ENCODE measurements around the gene PHOSPHO1.

DNA sequence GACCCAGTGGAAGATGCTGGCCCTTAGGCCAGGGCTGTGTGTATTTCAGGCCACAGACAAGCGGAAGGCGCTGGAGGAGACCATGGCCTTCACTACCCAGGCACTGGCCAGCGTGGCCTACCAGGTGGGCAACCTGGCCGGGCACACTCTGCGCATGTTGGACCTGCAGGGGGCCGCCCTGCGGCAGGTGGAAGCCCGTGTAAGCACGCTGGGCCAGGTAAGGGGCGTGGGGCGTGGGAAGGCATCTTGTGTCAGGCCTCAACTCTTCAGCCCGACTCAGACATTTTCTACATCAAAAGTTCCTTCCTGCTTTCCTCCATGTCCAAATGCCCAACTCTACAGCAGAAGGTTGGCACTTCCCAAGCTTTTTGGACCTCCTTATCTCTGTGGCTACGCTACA, 14.1 kb downstream of the PHOSPHO1 start:
- TF ChIP-seq POLR2A (IDR thresholded peaks at IDR 0.05; ENCODE audit: low read depth, low read length), result no peak
- no peak for TF ChIP-seq POLR2AphosphoS5 (IDR thresholded peaks at IDR 0.05; ENCODE audit: low read depth, low read length)
- TF ChIP-seq TAF1 (IDR thresholded peaks at IDR 0.05; ENCODE audit: borderline replicate concordance, low read depth, low read length), result no peak
